Small intestine (tissue), 7 donors: ENCODE data around the gene ROPN1L. TPM values are rescaled to one million over a fixed set of nuclear protein-coding genes. Genes with fewer than 3 reads are reported as not detected.

Source experiments
- DNase-seq, 2 donors: peaks; one replicate each; pipeline versions ENCODE4 v3.0.0 to v3.0.0-alpha.2; 2013
- FAIRE-seq: peaks from 2 replicates; lab custom pipeline; 2012; peaks lifted over from hg19 to GRCh38; lab: Jason Lieb, UNC
- H3K27ac ChIP-seq, 3 donors: one replicate each; pipeline ENCODE4 v1.5.1; 2013; ENCODE audit warnings: low read length in 2 of 3, mild to moderate bottlenecking in 2 of 3, control low read depth in 1 of 3, inconsistent platforms in 1 of 3, low read depth in 1 of 3, moderate library complexity in 1 of 3
- H3K27me3 ChIP-seq, 3 donors: one replicate each; pipeline ENCODE4 v1.6.1; 2013; ENCODE audit warnings: low read length in 3 of 3, inconsistent platforms in 1 of 3; ENCODE audit not compliant: control insufficient read depth in 3 of 3, insufficient read depth in 3 of 3
- H3K36me3 ChIP-seq, 3 donors: one replicate each; pipeline ENCODE4 v1.6.1; 2013; ENCODE audit warnings: low read length in 3 of 3, inconsistent platforms in 1 of 3, low read depth in 1 of 3, mild to moderate bottlenecking in 1 of 3, moderate library complexity in 1 of 3; ENCODE audit not compliant: control insufficient read depth in 3 of 3, insufficient read depth in 2 of 3
- H3K4me1 ChIP-seq, 3 donors: one replicate each; pipeline ENCODE4 v1.6.1; 2013; ENCODE audit warnings: low read length in 2 of 3, inconsistent platforms in 1 of 3, low read depth in 1 of 3, mild to moderate bottlenecking in 1 of 3, moderate library complexity in 1 of 3; ENCODE audit not compliant: control insufficient read depth in 3 of 3, insufficient read depth in 2 of 3
- H3K4me3 ChIP-seq, 3 donors: one replicate each; pipeline ENCODE4 v1.5.1; 2013; ENCODE audit warnings: low read length in 3 of 3, control low read depth in 1 of 3, inconsistent platforms in 1 of 3, low read depth in 1 of 3, mild to moderate bottlenecking in 1 of 3, moderate library complexity in 1 of 3
- H3K9me3 ChIP-seq, 2 donors: one replicate each; pipeline ENCODE4 v1.6.1; 2013; ENCODE audit warnings: low read depth in 1 of 2, low read length in 1 of 2; ENCODE audit not compliant: control insufficient read depth in 2 of 2, insufficient read depth in 1 of 2
- WGBS, 3 donors: extraction: QIAGEN DNeasy Blood & Tissue Kit; methylation state at CpG; one replicate each; pipeline ENCODE4 v1.1.7; 2013; 5-methylcytosine and 5-hydroxymethylcytosine counted together
- polyA plus RNA-seq, 4 donors: library from polyadenylated mRNA; stranded (reverse) in 3 of 4; unstranded in 1 of 4; fragments of 200-250 nt in 3 of 4; fragments of 120-200 nt in 1 of 4; gene quantifications; one replicate each; pipeline versions ENCODE4 v1.2.1 to v1.2.3, GENCODE V29; 2013
- donor health status: healthy with polysubstance abuse.
- donor health status: control.
- donor health status: control.
- donor health status: Bipolar disorder and iron deficiency.
- donor health status: healthy.

Gene ROPN1L
- polyA plus RNA-seq, 4 donors: 0.07 to 0.76 TPM; not detected in 2

DNA sequence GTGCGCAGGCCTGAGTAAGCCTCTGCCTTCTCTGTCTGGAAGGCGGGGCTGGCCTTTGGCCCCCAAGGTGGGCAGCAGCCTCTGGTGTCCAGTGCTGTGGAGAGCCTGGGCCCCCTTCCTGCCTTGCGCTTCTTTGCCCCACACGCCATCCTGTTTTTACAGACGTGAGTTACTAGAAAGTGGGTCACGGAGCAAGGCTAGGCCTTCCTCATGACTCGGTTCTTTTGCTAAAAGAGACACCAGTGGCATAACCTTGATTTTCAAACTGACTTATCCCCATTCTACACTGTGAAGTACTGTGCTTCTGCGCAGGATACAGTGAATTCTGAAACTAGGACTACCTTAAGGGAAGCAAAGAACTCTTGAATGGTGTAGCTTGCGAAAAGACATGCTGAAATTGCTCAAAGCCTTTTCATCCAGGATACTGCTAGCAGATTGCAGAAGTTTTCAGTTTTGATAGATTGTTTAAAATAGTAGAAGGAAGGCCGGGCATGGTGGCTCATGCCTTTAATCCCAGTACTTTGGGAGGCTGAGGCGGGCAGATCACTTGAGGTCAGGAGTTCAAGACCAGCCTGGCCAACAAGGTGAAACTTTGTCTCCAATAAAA is 7.2 kb downstream of the ROPN1L start:
- H3K9me3 ChIP-seq: no peaks in the 10 kb centered on the region
- H3K27ac ChIP-seq: no peak overlapping the region
- H3K4me1 ChIP-seq: no peaks in the 10 kb centered on the region
- peaks cover 0 to 7% (median 0%) of the 10 kb centered on the region in 3 donors for H3K27me3 ChIP-seq
- FAIRE-seq (no peak), DNase-seq (no peak)
- no peak overlapping the region for H3K4me3 ChIP-seq
- WGBS, 3 donors: 92 to 94% (median 93%) methylated on average over 11 of the region's 11 CpGs
- no peaks in the 10 kb centered on the region for H3K36me3 ChIP-seq

DNA sequence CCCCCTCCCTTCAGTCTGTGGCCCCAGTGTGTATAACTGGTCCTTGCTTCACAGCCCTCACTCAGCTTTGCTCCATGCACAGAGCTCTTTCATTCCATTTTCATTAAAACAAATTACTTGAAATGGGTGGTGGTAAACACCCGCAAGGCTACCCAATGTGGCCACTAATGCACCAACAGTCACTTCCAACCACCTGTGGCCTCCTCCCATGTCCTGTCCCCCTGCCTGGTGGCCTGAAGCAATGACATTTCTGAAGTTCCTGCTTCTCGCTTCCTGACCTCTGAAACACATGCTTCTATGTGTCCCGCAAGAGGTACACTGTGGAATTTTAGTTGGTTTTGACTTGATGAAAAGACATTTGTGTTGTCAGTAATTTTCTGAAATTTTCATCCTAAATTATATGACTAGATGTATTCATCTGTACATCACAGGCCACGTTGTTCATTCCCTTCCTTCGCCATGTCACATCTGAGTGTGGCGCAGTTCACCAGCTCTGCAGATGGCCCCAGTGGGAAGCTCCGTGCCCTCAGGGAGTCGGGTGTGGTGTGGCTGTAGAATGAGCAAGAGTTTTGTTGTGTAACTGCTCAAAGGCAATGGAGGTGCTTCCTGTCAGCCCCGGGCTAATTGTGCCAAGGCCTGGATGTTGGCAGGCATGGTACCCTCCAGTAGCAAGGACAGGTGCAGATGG is 9.6 kb downstream of the ROPN1L start:
- no peaks in the 10 kb centered on the region for H3K9me3 ChIP-seq
- no peaks in the 10 kb centered on the region for H3K4me1 ChIP-seq
- DNase-seq (no peak), FAIRE-seq (no peak)
- no peak overlapping the region for H3K27ac ChIP-seq
- WGBS, 3 donors: 60 to 82% (median 75%) methylated on average over 9 of the region's 9 CpGs
- H3K36me3 ChIP-seq: no peaks in the 10 kb centered on the region
- H3K4me3 ChIP-seq: no peak overlapping the region
- peaks cover 0 to 6% (median 0%) of the 10 kb centered on the region in 3 donors for H3K27me3 ChIP-seq

DNA sequence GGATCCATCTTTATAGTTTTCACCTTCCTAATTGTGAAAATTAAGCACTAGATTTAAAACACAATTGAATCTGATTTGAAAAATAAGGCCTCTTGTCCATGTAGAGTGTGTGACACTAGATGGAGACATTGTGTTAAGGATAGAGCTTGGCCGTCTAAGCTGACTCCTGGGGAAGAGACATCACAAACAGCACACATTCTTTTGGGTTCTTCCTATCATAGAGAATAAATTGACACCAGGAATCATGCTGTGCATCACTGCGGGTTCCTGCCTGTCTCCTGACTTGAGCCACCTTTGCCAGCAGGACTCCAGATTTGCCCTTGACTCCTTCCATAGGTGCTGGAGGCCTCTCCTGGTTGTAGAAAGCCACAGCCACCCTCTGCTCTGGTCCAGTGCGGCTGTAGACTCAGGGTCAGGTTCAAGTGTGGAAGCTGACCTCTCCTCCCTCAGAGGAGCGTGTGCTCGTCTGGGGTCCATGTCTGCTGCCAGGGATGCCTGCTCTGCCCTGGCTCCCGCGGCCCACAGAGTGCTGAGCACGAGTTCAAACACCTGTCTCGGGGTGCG is 11.2 kb downstream of the ROPN1L start:
- DNase-seq (peak; percentile 59 to 67), FAIRE-seq (no peak)
- WGBS, 3 donors: 57 to 72% (median 70%) methylated on average over 10 of the region's 10 CpGs

DNA sequence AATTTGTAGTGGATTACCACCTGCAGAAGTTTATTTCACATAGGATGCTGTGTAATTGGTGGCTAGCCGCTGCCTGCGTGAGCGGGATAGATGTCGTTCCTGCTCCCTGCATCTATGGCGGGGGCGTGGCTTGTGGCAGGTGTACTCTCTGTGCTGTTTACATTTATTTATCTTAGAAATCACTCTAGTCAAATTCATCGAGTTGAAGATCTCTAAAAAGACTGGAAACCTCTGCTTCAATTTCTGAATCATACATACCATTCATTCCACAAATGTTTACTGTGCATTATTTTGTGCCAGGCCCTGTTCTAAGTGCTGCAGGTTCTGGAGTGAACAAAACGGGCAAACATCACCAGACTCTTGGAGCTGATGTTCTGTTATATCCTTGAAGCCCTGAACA is 11.9 kb downstream of the ROPN1L start:
- Histone ChIP-seq H3K36me3 (no peaks in the 10 kb centered on the region), H3K27ac (no peak overlapping the region), H3K4me3 (no peak overlapping the region), H3K27me3 (peaks cover 0 to 6% (median 0%) of the 10 kb centered on the region in 3 donors), H3K4me1 (no peaks in the 10 kb centered on the region), H3K9me3 (no peaks in the 10 kb centered on the region)
- FAIRE-seq: no peak
- DNase-seq: no peak
- 21 to 65% (median 34%) methylated on average over 8 of the region's 8 CpGs for WGBS, 3 donors

More for the DNA sequence above, 11.2 kb downstream of the ROPN1L start:
- Histone ChIP-seq H3K27ac (no peak overlapping the region), H3K4me3 (no peak overlapping the region), H3K36me3 (no peaks in the 10 kb centered on the region), H3K9me3 (no peaks in the 10 kb centered on the region), H3K27me3 (peaks cover 0 to 6% (median 0%) of the 10 kb centered on the region in 3 donors), H3K4me1 (no peaks in the 10 kb centered on the region)

GRCh38 chr5:10454591-10455276 is 13.1 kb downstream of the ROPN1L start:
- no peaks in the 10 kb centered on the region for H3K9me3 ChIP-seq
- no peak overlapping the region for H3K27ac ChIP-seq
- no peak overlapping the region for H3K4me3 ChIP-seq
- H3K4me1 ChIP-seq: no peaks in the 10 kb centered on the region
- FAIRE-seq: no peak
- peaks cover 0 to 6% (median 0%) of the 10 kb centered on the region in 3 donors for H3K27me3 ChIP-seq
- DNase-seq: no peak
- H3K36me3 ChIP-seq: no peaks in the 10 kb centered on the region
- WGBS, 3 donors: 82 to 87% (median 84%) methylated on average over 19 of the region's 19 CpGs

- H3K27ac ChIP-seq: no peak overlapping the region
- no peak for DNase-seq
- no peaks in the 10 kb centered on the region for H3K9me3 ChIP-seq
- FAIRE-seq: no peak
- no peak overlapping the region for H3K4me3 ChIP-seq
- peaks cover 0 to 6% (median 0%) of the 10 kb centered on the region in 3 donors for H3K27me3 ChIP-seq
- no peaks in the 10 kb centered on the region for H3K36me3 ChIP-seq
- H3K4me1 ChIP-seq: no peaks in the 10 kb centered on the region
- 79 to 83% (median 81%) methylated on average over 14 of the region's 14 CpGs for WGBS, 3 donors
These were observed 13.6 kb downstream of the ROPN1L start for GRCh38 chr5:10455277-10455670.

- Histone ChIP-seq H3K4me1 (no peaks in the 10 kb centered on the region), H3K27me3 (peaks cover 0 to 4% (median 0%) of the 10 kb centered on the region in 3 donors), H3K27ac (no peak overlapping the region), H3K36me3 (no peaks in the 10 kb centered on the region), H3K9me3 (no peaks in the 10 kb centered on the region), H3K4me3 (no peak overlapping the region)
- FAIRE-seq (no peak), DNase-seq (no peak)
- WGBS, 3 donors: 76 to 79% (median 76%) methylated on average over 26 of the region's 26 CpGs
These were observed 15.1 kb downstream of the ROPN1L start for GRCh38 chr5:10456583-10457420.
